ENCODE data around the gene MED7. TPM values are rescaled to one million over a fixed set of nuclear protein-coding genes. Genes with fewer than 3 reads are reported as not detected.

MED7 gene
- total and polyA plus RNA-seq, 2 of the 8 experiments (the other 6 are each of a cell fraction or from before 2014, with no cell fraction given) = 6.9 to 9.5 TPM

- Histone ChIP-seq H2BK15ac (ENCODE audit: low read length) (no peak overlapping the region), H3K14ac (ENCODE audit: insufficient read length) (no peak overlapping the region), H3K4me2 (ENCODE audit: insufficient read depth in 1 of 2, low read depth in 2 of 2, low read length in 2 of 2) (no peak overlapping the region), H3K56ac (replicated peaks; ENCODE audit: insufficient read length, low read depth, low read length) (no peak overlapping the region), H2BK5ac (ENCODE audit: low read depth, low read length) (no peak overlapping the region), H2AK5ac (ENCODE audit: low read depth, low read length) (no peak overlapping the region), H3K36me3 (ENCODE audit: control insufficient read depth in 2 of 4, insufficient read depth in 4 of 4, low read length in 3 of 4) (no peaks in the 10 kb centered on the region), H3K9me3 (ENCODE audit: insufficient read depth in 2 of 2, low read depth in 1 of 2, low read length in 1 of 2) (no peaks in the 10 kb centered on the region), H4K8ac (ENCODE audit: extremely low read depth, insufficient read depth, low read length) (no peak overlapping the region), H3K4ac (replicated peaks; ENCODE audit: insufficient read length, low read depth, low read length) (no peak overlapping the region), H4K91ac (replicated peaks; ENCODE audit: insufficient read length, low read length) (no peak overlapping the region), H3K23ac (ENCODE audit: insufficient read length) (no peak overlapping the region), H3K27ac (ENCODE audit: low read depth, low read length) (no peak overlapping the region), H2BK12ac (ENCODE audit: low read depth, low read length) (no peak overlapping the region), H2AFZ (ENCODE audit: low read length) (no peak overlapping the region), H3K18ac (ENCODE audit: extremely low read depth, low read length) (no peak overlapping the region), H4K5ac (ENCODE audit: insufficient read length, low read depth, low read length) (no peak overlapping the region), H2BK20ac (ENCODE audit: low read length) (no peak overlapping the region), H3K4me1 (replicated peaks in 1 of 4; ENCODE audit: control insufficient read depth in 3 of 4, insufficient read depth in 4 of 4, low read length in 3 of 4) (no peaks in the 10 kb centered on the region), H2BK120ac (replicated peaks; ENCODE audit: low read depth, low read length) (no peak overlapping the region), H3K79me1 (ENCODE audit: low read depth, low read length) (no peaks in the 10 kb centered on the region), H4K20me1 (replicated peaks in 1 of 2; ENCODE audit: control insufficient read depth in 1 of 2, insufficient read depth in 2 of 2, low read length in 2 of 2) (no peaks in the 10 kb centered on the region), H3K23me2 (ENCODE audit: low read depth, low read length) (no peaks in the 10 kb centered on the region), H3K27me3 (replicated peaks in 1 of 4; ENCODE audit: control insufficient read depth in 3 of 4, extremely low read depth in 1 of 4, insufficient read depth in 3 of 4, low read length in 3 of 4) (no peaks in the 10 kb centered on the region), H3K9ac (replicated peaks in 1 of 4; ENCODE audit: extremely low read depth in 1 of 4, low read depth in 3 of 4, low read length in 3 of 4) (no peak overlapping the region), H3K79me2 (ENCODE audit: control insufficient read depth in 1 of 2, insufficient read depth in 2 of 2, low read length in 2 of 2) (no peaks in the 10 kb centered on the region), H3K4me3 (ENCODE audit: extremely low read depth in 1 of 4, insufficient read depth in 2 of 4, low read depth in 3 of 4, low read length in 4 of 4) (no peak overlapping the region)
- no peak for DNase-seq (ENCODE audit: low read depth in 1 of 2, low spot score in 2 of 2)
- 84% methylated on average over 3 of the region's 3 CpGs; no CpG with 5 or more reads in 1 of the 2 experiments for WGBS, 2 experiments (ENCODE audit: extremely low coverage in 1 of 2, insufficient coverage in 1 of 2, insufficient read length in 1 of 2, insufficient replicate concordance in 2 of 2, low coverage in 1 of 2, low lambda C conversion rate in 2 of 2, missing lambda C conversion rate in 1 of 2)
- FAIRE-seq = no peak
- ChIA-PET POLR2A (ENCODE audit: partially characterized antibody) (no interaction called here), CTCF (ENCODE audit: partially characterized antibody) (no interaction called here)
- no peak for TF ChIP-seq SAP30 (IDR thresholded peaks at IDR 0.05; ENCODE audit: insufficient read depth, insufficient replicate concordance, low read length)
- TF ChIP-seq ASH2L (IDR thresholded peaks at IDR 0.05; ENCODE audit: low read length) = no peak
- no peak for TF ChIP-seq CBX5 (IDR thresholded peaks at IDR 0.05; ENCODE audit: low read depth, low read length)
These were observed 54.2 kb downstream of the MED7 start for GRCh38 chr5:157088342-157088990.

Other genes with a start within 250 kb of the MED7 start
- gene TIMD4, start 179.6 kb downstream of the MED7 start, total RNA-seq (2021; fragmentation: NEBNext Ultra II Directional; extraction: Animal tissue kit (Norgen Biotek cat#: 25700)) = not detected in 2 replicates
- not detected in 2 replicates for gene TIMD4, start 179.6 kb downstream of the MED7 start, polyA plus RNA-seq (2011; rRNA removed)
- not detected in 2 replicates for gene HAVCR1, start 83.7 kb downstream of the MED7 start, total RNA-seq (2021; fragmentation: NEBNext Ultra II Directional; extraction: Animal tissue kit (Norgen Biotek cat#: 25700))
- not detected in 2 replicates for gene HAVCR1, start 83.7 kb downstream of the MED7 start, polyA plus RNA-seq (2011; rRNA removed)
- 0.11 TPM in 1 of 2 replicates, not detected in the other for gene HAVCR2, start 33.8 kb downstream of the MED7 start, total RNA-seq (2021; fragmentation: NEBNext Ultra II Directional; extraction: Animal tissue kit (Norgen Biotek cat#: 25700))
- 0.03 and 0.06 TPM in 2 replicates for gene HAVCR2, start 33.8 kb downstream of the MED7 start, polyA plus RNA-seq (2011; rRNA removed)
- not detected in 2 replicates for gene GARIN3, start 23.4 kb upstream of the MED7 start, total RNA-seq (2021; fragmentation: NEBNext Ultra II Directional; extraction: Animal tissue kit (Norgen Biotek cat#: 25700))
- gene GARIN3, start 23.4 kb upstream of the MED7 start, polyA plus RNA-seq (2011; rRNA removed) = not detected in 2 replicates
- not detected in 2 replicates for gene ITK, start 38.0 kb upstream of the MED7 start, total RNA-seq (2021; fragmentation: NEBNext Ultra II Directional; extraction: Animal tissue kit (Norgen Biotek cat#: 25700))
- gene ITK, start 38.0 kb upstream of the MED7 start, polyA plus RNA-seq (2011; rRNA removed) = 0.05 TPM in 1 of 2 replicates, not detected in the other
- 80.6 and 85.3 TPM in 2 replicates for gene CYFIP2, start 123.3 kb upstream of the MED7 start, total RNA-seq (2021; fragmentation: NEBNext Ultra II Directional; extraction: Animal tissue kit (Norgen Biotek cat#: 25700))
- 45.1 and 60.6 TPM in 2 replicates for gene CYFIP2, start 123.3 kb upstream of the MED7 start, polyA plus RNA-seq (2011; rRNA removed)